ENCODE data around the gene YBX2.
"Not testable (repeated sequence)": the region's sequence is repeated elsewhere in the genome, so short reads cannot be mapped to it uniquely, and the experiment has no call there.

GRCh38 chr17:7337600-7337999 lies 43.2 kb upstream of the YBX2 start:
- TF ChIP-seq CTCF, POLR2A (IDR thresholded peaks at IDR 0.05): not testable (repeated sequence)

Data from gastroesophageal sphincter (tissue), 3 donors.